SK-N-SH (cell line): ENCODE measurements around the gene C3orf38. TPM values are rescaled to one million over a fixed set of nuclear protein-coding genes. Genes with fewer than 3 reads are reported as not detected.

Experiments
- CTCF ChIA-PET: fragments of 300-600, 350-600 bp; formaldehyde crosslinking; extraction: SDS; loops from one replicate; lab custom pipeline; 2021; lab: Yijun Ruan, JAX
- POLR2A ChIA-PET: fragments of 350-600 bp; sonication (Branson Sonifier 250); formaldehyde crosslinking; extraction: SDS; loops from one replicate; lab custom pipeline; 2020; ENCODE audit warnings: antibody characterized with exemption, inconsistent platforms; lab: Yijun Ruan, JAX
- DNase-seq: peaks from one replicate; pipeline ENCODE4 v3.0.0; 2012
- H2AFZ ChIP-seq: fragments of 200-600 bp; sonication (generic); 2 replicates; pipeline ENCODE4 v1.8.1; 2016; ENCODE audit warnings: antibody characterized with exemption, mild to moderate bottlenecking, low read depth
- H3F3A ChIP-seq: fragments of 200-600 bp; sonication (generic); replicated peaks from 2 replicates; pipeline ENCODE3; 2016; ENCODE audit warnings: antibody characterized with exemption, mild to moderate bottlenecking; ENCODE audit not compliant: insufficient read depth
- H3K27ac ChIP-seq, 2 experiments: fragments of 200-500 bp in 1 of 2; fragments of 200-600 bp in 1 of 2; sonication (Bioruptor generic) in 1 of 2; sonication (generic), shearing (Covaris generic) in 1 of 2; 2 replicates each; pipeline versions ENCODE4 v1.5.1 to v1.6.1; 2014 to 2016; ENCODE audit warnings: low read depth in 2 of 2, inconsistent platforms in 1 of 2, low read length in 1 of 2, mild to moderate bottlenecking in 1 of 2, mixed read lengths in 1 of 2
- H3K27me3 ChIP-seq: fragments of 200-600 bp; sonication (generic), shearing (Covaris generic); 2 replicates; pipeline ENCODE4 v1.6.1; 2016; ENCODE audit warnings: mixed run types; ENCODE audit not compliant: insufficient read depth
- H3K36me3 ChIP-seq, 2 experiments: fragments of 200-500 bp in 1 of 2; fragments of 200-600 bp in 1 of 2; sonication (Bioruptor generic) in 1 of 2; sonication (generic) in 1 of 2; replicated peaks in 1 of 2; 2 replicates each; pipeline versions ENCODE3 to v1.5.1; 2014 to 2016; ENCODE audit warnings: low read length in 1 of 2, mild to moderate bottlenecking in 1 of 2; ENCODE audit not compliant: insufficient read depth in 2 of 2, control insufficient read depth in 1 of 2
- H3K4me1 ChIP-seq, 2 experiments: fragments of 200-500 bp in 1 of 2; fragments of 200-600 bp in 1 of 2; sonication (Bioruptor generic) in 1 of 2; sonication (generic), shearing (Covaris generic) in 1 of 2; 2 replicates each; pipeline versions ENCODE4 v1.5.1 to v1.6.1; 2014 to 2016; ENCODE audit warnings: low read depth in 1 of 2, low read length in 1 of 2, mixed run types in 1 of 2; ENCODE audit not compliant: insufficient read depth in 2 of 2, control insufficient read depth in 1 of 2
- H3K4me2 ChIP-seq: fragments of 200-600 bp; sonication (generic), shearing (Covaris generic); 2 replicates; pipeline ENCODE4 v1.6.1; 2017; ENCODE audit warnings: mixed run types
- H3K4me3 ChIP-seq, 2 experiments: fragments of 200-500 bp in 1 of 2; fragments of 200-600 bp in 1 of 2; sonication (Bioruptor generic) in 1 of 2; sonication (generic), shearing (Covaris generic) in 1 of 2; 2 replicates each; pipeline versions ENCODE4 v1.5.1 to v1.8.1; 2014 to 2016; ENCODE audit warnings: low read depth in 2 of 2, inconsistent platforms in 1 of 2, low read length in 1 of 2, mild to moderate bottlenecking in 1 of 2, mixed read lengths in 1 of 2, moderate library complexity in 1 of 2
- H3K79me2 ChIP-seq: fragments of 200-600 bp; sonication (generic); 2 replicates; pipeline ENCODE4 v1.8.1; 2017; ENCODE audit warnings: mild to moderate bottlenecking; ENCODE audit not compliant: insufficient read depth
- H3K9ac ChIP-seq: fragments of 200-600 bp; sonication (generic); 2 replicates; pipeline ENCODE4 v1.6.1; 2017; ENCODE audit warnings: mixed run types
- H3K9me2 ChIP-seq: fragments of 200-600 bp; sonication (generic); 2 replicates; pipeline ENCODE4 v1.6.1; 2017; ENCODE audit warnings: mixed run types
- H3K9me3 ChIP-seq: fragments of 200-600 bp; sonication (generic); 2 replicates; pipeline ENCODE4 v1.6.1; 2017; ENCODE audit warnings: mixed run types, mild to moderate bottlenecking, moderate library complexity
- H4K20me1 ChIP-seq: fragments of 200-600 bp; sonication (generic); 2 replicates; pipeline ENCODE4 v1.6.1; 2017; ENCODE audit warnings: mild to moderate bottlenecking, mixed run types; ENCODE audit not compliant: insufficient read depth
- CHD2 ChIP-seq: fragments of 150-350 bp; IDR thresholded peaks from 2 replicates; pipeline ENCODE4 v1.6.1; 2018; ENCODE audit warnings: low read length; ENCODE audit not compliant: partially characterized antibody
- ELF1 ChIP-seq: IDR thresholded peaks from 2 replicates; pipeline ENCODE4 v1.4.0; 2012
- FOSL2 ChIP-seq: IDR thresholded peaks from 2 replicates; pipeline ENCODE4 v1.4.0; 2012; ENCODE audit warnings: low read depth, mild to moderate bottlenecking, moderate library complexity, borderline replicate concordance
- FOXM1 ChIP-seq: IDR thresholded peaks from 2 replicates; pipeline ENCODE4 v1.4.0; 2012; ENCODE audit warnings: low read depth, mild to moderate bottlenecking
- GABPA ChIP-seq: IDR thresholded peaks from 2 replicates; pipeline ENCODE4 v1.4.0; 2012; ENCODE audit warnings: low read depth, mild to moderate bottlenecking
- JUND ChIP-seq: IDR thresholded peaks from 2 replicates; pipeline ENCODE4 v1.4.0; 2012
- MEF2A ChIP-seq: IDR thresholded peaks from 2 replicates; pipeline ENCODE4 v1.4.0; 2012; ENCODE audit warnings: low read depth, borderline replicate concordance
- MXI1 ChIP-seq: IDR thresholded peaks from 2 replicates; pipeline ENCODE4 v1.6.1; 2012; ENCODE audit warnings: mild to moderate bottlenecking, low read depth, low read length, improper control_type of control experiment
- POLR2AphosphoS5 ChIP-seq: IDR thresholded peaks from 2 replicates; pipeline ENCODE4 v1.6.1; 2012; ENCODE audit warnings: low read depth, low read length
- RAD21 ChIP-seq: IDR thresholded peaks from 2 replicates; pipeline ENCODE4 v1.6.1; 2012; ENCODE audit warnings: mild to moderate bottlenecking, low read length
- RCOR1 ChIP-seq: fragments of 150-350 bp; IDR thresholded peaks from 2 replicates; pipeline ENCODE4 v1.6.1; 2017; ENCODE audit warnings: antibody characterized with exemption, low read length
- SMC3 ChIP-seq: IDR thresholded peaks from 2 replicates; pipeline ENCODE4 v1.6.1; 2012; ENCODE audit warnings: low read depth, low read length, improper control_type of control experiment
- TCF12 ChIP-seq: IDR thresholded peaks from 2 replicates; pipeline ENCODE4 v1.4.0; 2012
- TEAD4 ChIP-seq: IDR thresholded peaks from 2 replicates; pipeline ENCODE4 v1.4.0; 2012; ENCODE audit warnings: mild to moderate bottlenecking, borderline replicate concordance; ENCODE audit not compliant: insufficient read depth
- WGBS: methylation state at CpG from one replicate; pipeline ENCODE4 v1.1.6; 2017; ENCODE audit warnings: low lambda C conversion rate; 5-methylcytosine and 5-hydroxymethylcytosine counted together
- polyA plus RNA-seq, 3 experiments: library from polyadenylated mRNA; depleted of rRNA; stranded (reverse); fragments of >200 nt; gene quantifications; 2 replicates each; pipeline ENCODE4 v1.2.3, GENCODE V29; 2012
- TF ChIP-seq, protein P1 (sequence below): IDR thresholded peaks from 2 replicates; pipeline ENCODE4; 2012
- TF ChIP-seq, protein P2 (sequence below): IDR thresholded peaks from 2 replicates; pipeline ENCODE4 v1.4.0; 2012; ENCODE audit warnings: low read depth
- TF ChIP-seq, protein P3 (sequence below): IDR thresholded peaks from 2 replicates; pipeline ENCODE4 v1.6.1; 2012; ENCODE audit warnings: mild to moderate bottlenecking, low read depth, low read length, moderate library complexity

C3orf38 gene
- polyA plus RNA-seq, 1 of the 3 experiments (the other 2 are of a cell fraction), result 4.5 TPM

GRCh38 chr3:88147261-88147660 lies 2.5 kb upstream of the C3orf38 start:
- no peak for DNase-seq
- peaks cover 73% of the 10 kb centered on the region for H3K79me2 ChIP-seq
- CTCF ChIA-PET, result no interaction called here

GRCh38 chr3:88148651-88149050 lies 1.1 kb upstream of the C3orf38 start:
- Histone ChIP-seq H2AFZ (peak overlapping the region; percentile 98), H3K4me2 (peak overlapping the region; percentile 82), H3K9me2 (no peaks in the 10 kb centered on the region), H3K79me2 (peaks cover 86% of the 10 kb centered on the region), H3K27me3 (no peaks in the 10 kb centered on the region), H3F3A (peaks cover 6% of the 10 kb centered on the region), H3K27ac (peak overlapping the region in 1 of 2 experiments; percentile 88; a peak in 1 of 4 replicates), H3K4me1 (peaks cover 4 to 14% of the 10 kb centered on the region in 2 experiments; a peak in 3 of 4 replicates), H3K9ac (peak overlapping the region; percentile 99), H3K9me3 (no peaks in the 10 kb centered on the region), H3K4me3 (peak overlapping the region; percentile 98 to 100), H4K20me1 (no peaks in the 10 kb centered on the region; the same call in 1 of the 2 replicates), H3K36me3 (peaks cover 6 to 7% of the 10 kb centered on the region in 2 experiments)
- ChIA-PET POLR2A (interaction anchor here (1.1 to 1.8 kb wide), 3 partner anchors 14 to 90 kb away, joined by 3 to 17 read pairs (median 3); partner anchors contain the start of genes CGGBP1 and ZNF654), CTCF (interaction anchor here (1.3 to 1.4 kb wide), 2 partner anchors 14 to 35 kb away, joined by 5 to 6 read pairs; no protein-coding TSS in a partner anchor)
- TF ChIP-seq, protein P1, sequence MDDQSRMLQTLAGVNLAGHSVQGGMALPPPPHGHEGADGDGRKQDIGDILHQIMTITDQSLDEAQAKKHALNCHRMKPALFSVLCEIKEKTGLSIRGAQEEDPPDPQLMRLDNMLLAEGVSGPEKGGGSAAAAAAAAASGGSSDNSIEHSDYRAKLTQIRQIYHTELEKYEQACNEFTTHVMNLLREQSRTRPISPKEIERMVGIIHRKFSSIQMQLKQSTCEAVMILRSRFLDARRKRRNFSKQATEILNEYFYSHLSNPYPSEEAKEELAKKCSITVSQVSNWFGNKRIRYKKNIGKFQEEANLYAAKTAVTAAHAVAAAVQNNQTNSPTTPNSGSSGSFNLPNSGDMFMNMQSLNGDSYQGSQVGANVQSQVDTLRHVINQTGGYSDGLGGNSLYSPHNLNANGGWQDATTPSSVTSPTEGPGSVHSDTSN, result no peak
- TF ChIP-seq JUND (no peak), MXI1 (no peak), TEAD4 (no peak), GABPA (no peak), TCF12 (no peak), ELF1 (no peak), FOXM1 (no peak), FOSL2 (no peak), CHD2 (no peak), MEF2A (no peak), RCOR1 (no peak), POLR2AphosphoS5 (no peak), SMC3 (no peak)
- TF ChIP-seq, protein P2, sequence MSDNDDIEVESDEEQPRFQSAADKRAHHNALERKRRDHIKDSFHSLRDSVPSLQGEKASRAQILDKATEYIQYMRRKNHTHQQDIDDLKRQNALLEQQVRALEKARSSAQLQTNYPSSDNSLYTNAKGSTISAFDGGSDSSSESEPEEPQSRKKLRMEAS, result no peak
- TF ChIP-seq, protein P3, sequence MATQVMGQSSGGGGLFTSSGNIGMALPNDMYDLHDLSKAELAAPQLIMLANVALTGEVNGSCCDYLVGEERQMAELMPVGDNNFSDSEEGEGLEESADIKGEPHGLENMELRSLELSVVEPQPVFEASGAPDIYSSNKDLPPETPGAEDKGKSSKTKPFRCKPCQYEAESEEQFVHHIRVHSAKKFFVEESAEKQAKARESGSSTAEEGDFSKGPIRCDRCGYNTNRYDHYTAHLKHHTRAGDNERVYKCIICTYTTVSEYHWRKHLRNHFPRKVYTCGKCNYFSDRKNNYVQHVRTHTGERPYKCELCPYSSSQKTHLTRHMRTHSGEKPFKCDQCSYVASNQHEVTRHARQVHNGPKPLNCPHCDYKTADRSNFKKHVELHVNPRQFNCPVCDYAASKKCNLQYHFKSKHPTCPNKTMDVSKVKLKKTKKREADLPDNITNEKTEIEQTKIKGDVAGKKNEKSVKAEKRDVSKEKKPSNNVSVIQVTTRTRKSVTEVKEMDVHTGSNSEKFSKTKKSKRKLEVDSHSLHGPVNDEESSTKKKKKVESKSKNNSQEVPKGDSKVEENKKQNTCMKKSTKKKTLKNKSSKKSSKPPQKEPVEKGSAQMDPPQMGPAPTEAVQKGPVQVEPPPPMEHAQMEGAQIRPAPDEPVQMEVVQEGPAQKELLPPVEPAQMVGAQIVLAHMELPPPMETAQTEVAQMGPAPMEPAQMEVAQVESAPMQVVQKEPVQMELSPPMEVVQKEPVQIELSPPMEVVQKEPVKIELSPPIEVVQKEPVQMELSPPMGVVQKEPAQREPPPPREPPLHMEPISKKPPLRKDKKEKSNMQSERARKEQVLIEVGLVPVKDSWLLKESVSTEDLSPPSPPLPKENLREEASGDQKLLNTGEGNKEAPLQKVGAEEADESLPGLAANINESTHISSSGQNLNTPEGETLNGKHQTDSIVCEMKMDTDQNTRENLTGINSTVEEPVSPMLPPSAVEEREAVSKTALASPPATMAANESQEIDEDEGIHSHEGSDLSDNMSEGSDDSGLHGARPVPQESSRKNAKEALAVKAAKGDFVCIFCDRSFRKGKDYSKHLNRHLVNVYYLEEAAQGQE, result no peak
- no peak for DNase-seq
- 36% methylated on average over 12 of the region's 17 CpGs for WGBS

More at GRCh38 chr3:88147261-88147660, 2.5 kb upstream of the C3orf38 start:
- TF ChIP-seq FOXM1, result no peak
- TF ChIP-seq RAD21, result no peak
- Histone ChIP-seq H3K9me3 (no peaks in the 10 kb centered on the region), H2AFZ (no peak overlapping the region), H3F3A (peaks cover 10% of the 10 kb centered on the region), H3K9me2 (no peaks in the 10 kb centered on the region), H3K4me2 (no peak overlapping the region), H3K27me3 (no peaks in the 10 kb centered on the region), H3K4me1 (peaks cover 7 to 14% of the 10 kb centered on the region in 2 experiments; a peak in 3 of 4 replicates), H3K4me3 (no peak overlapping the region), H4K20me1 (no peaks in the 10 kb centered on the region), H3K36me3 (no peaks in the 10 kb centered on the region), H3K9ac (no peak overlapping the region), H3K27ac (no peak overlapping the region)
- POLR2A ChIA-PET, result no interaction called here
